ENCODE data around the gene DPH3. TPM values are rescaled to one million over a fixed set of nuclear protein-coding genes. Genes with fewer than 3 reads are reported as not detected.

Gene DPH3
- total and polyA plus RNA-seq, 8 donors, result 4.1 to 8.8 (median 6.8) TPM

- Histone ChIP-seq H3K4me3 (no peak overlapping the region), H3K27ac (no peak overlapping the region), H3K27me3 (no peaks in the 10 kb centered on the region), H3K36me3 (no peaks in the 10 kb centered on the region), H3K4me1 (no peaks in the 10 kb centered on the region), H3K9me3 (no peaks in the 10 kb centered on the region)
- DNase-seq, result no peak
- 45 to 56% methylated on average over 3 of the region's 3 CpGs for WGBS, 2 donors
- no peak for TF ChIP-seq CTCF (IDR thresholded peaks at IDR 0.05)
- intact Hi-C loops (cut with DNase I), result no loop called here
- FAIRE-seq, result no peak
- ATAC-seq, result no peak
Measured at GRCh38 chr3:16236856-16237393, 27.8 kb downstream of the DPH3 start.

GRCh38 chr3:16236030-16236639, 28.6 kb downstream of the DPH3 start:
- FAIRE-seq (no peak), ATAC-seq (no peak), DNase-seq (no peak)
- no peaks in the 10 kb centered on the region for H3K27me3 ChIP-seq
- H3K4me3 ChIP-seq, result no peak overlapping the region
- no peaks in the 10 kb centered on the region for H3K9me3 ChIP-seq
- H3K27ac ChIP-seq, result no peak overlapping the region
- intact Hi-C loops (cut with DNase I), result no loop called here
- H3K4me1 ChIP-seq, result no peaks in the 10 kb centered on the region
- TF ChIP-seq CTCF (IDR thresholded peaks at IDR 0.05), result no peak
- H3K36me3 ChIP-seq, result no peaks in the 10 kb centered on the region
- 85 to 87% methylated on average over 4 of the region's 4 CpGs for WGBS, 2 donors

GRCh38 chr3:16234281-16234680, 30.5 kb downstream of the DPH3 start:
- no peaks in the 10 kb centered on the region for H3K27me3 ChIP-seq
- H3K4me1 ChIP-seq, result no peaks in the 10 kb centered on the region
- 95% methylated on average over 2 of the region's 2 CpGs for WGBS, 2 donors
- no peaks in the 10 kb centered on the region for H3K9me3 ChIP-seq
- intact Hi-C loops (cut with DNase I), result no loop called here
- FAIRE-seq, result no peak
- H3K4me3 ChIP-seq, result no peak overlapping the region
- TF ChIP-seq CTCF (IDR thresholded peaks at IDR 0.05), result no peak
- ATAC-seq, result no peak
- no peak overlapping the region for H3K27ac ChIP-seq
- H3K36me3 ChIP-seq, result no peaks in the 10 kb centered on the region
- no peak for DNase-seq

GRCh38 chr3:16233806-16234205, 30.9 kb downstream of the DPH3 start:
- ATAC-seq (no peak), DNase-seq (no peak), FAIRE-seq (no peak)
- no peak overlapping the region for H3K27ac ChIP-seq
- intact Hi-C loops (cut with DNase I), result no loop called here
- no peak for TF ChIP-seq CTCF (IDR thresholded peaks at IDR 0.05)
- no peaks in the 10 kb centered on the region for H3K4me1 ChIP-seq
- no peaks in the 10 kb centered on the region for H3K9me3 ChIP-seq
- H3K27me3 ChIP-seq, result no peaks in the 10 kb centered on the region
- no peak overlapping the region for H3K4me3 ChIP-seq
- H3K36me3 ChIP-seq, result no peaks in the 10 kb centered on the region
- 98 to 100% methylated on average over 1 of the region's 1 CpG for WGBS, 2 donors

- H3K4me1 ChIP-seq, result no peaks in the 10 kb centered on the region
- ATAC-seq (no peak), DNase-seq (no peak), FAIRE-seq (no peak)
- no peak overlapping the region for H3K4me3 ChIP-seq
- no peaks in the 10 kb centered on the region for H3K36me3 ChIP-seq
- no peak overlapping the region for H3K27ac ChIP-seq
- H3K27me3 ChIP-seq, result no peaks in the 10 kb centered on the region
- 96 to 97% methylated on average over 2 of the region's 2 CpGs for WGBS, 2 donors
- no peaks in the 10 kb centered on the region for H3K9me3 ChIP-seq
- TF ChIP-seq CTCF (IDR thresholded peaks at IDR 0.05), result no peak
- intact Hi-C loops (cut with DNase I), result no loop called here
Measured at GRCh38 chr3:16231983-16232382, 32.8 kb downstream of the DPH3 start.

Measured in pancreas (tissue), 10 donors.